Ovary (tissue), 9 donors: ENCODE data around the gene TNIK. TPM values are rescaled to one million over a fixed set of nuclear protein-coding genes. Genes with fewer than 3 reads are reported as not detected.

Source experiments
- DNase-seq, 5 donors: peaks; one replicate each; pipeline ENCODE4 v3.0.0-alpha.2; 2019 to 2020
- H3K27ac ChIP-seq, 2 donors: fragments of 200-600 bp; one replicate each; pipeline versions ENCODE4 v1.5.1 to v1.8.0; 2019 to 2022
- H3K27me3 ChIP-seq: fragments of 200-600 bp; one replicate; pipeline ENCODE4 v1.8.0; 2022
- H3K36me3 ChIP-seq: fragments of 200-600 bp; sonication (generic); one replicate; pipeline ENCODE4 v1.5.1; 2019
- H3K4me1 ChIP-seq: one replicate; pipeline ENCODE4 v1.8.1; 2013; ENCODE audit warnings: mild to moderate bottlenecking, moderate library complexity; ENCODE audit not compliant: insufficient read depth
- H3K4me3 ChIP-seq: fragments of 200-600 bp; sonication (generic); one replicate; pipeline ENCODE4 v1.5.1; 2017
- H3K9me3 ChIP-seq, 2 donors: fragments of 200-600 bp in 1 of 2; sonication (generic) in 1 of 2; one replicate each; pipeline versions ENCODE4 v1.5.1 to v1.8.1; 2013 to 2019; ENCODE audit warnings: mild to moderate bottlenecking in 1 of 2, moderate library complexity in 1 of 2
- EP300 ChIP-seq: sonication (generic); formaldehyde crosslinking; IDR thresholded peaks from one replicate; pipeline ENCODE4 v1.6.1; 2017; ENCODE audit warnings: antibody characterized with exemption
- POLR2A ChIP-seq: fragments of 450-650 bp; IDR thresholded peaks from one replicate; pipeline ENCODE4 v1.6.1; 2017; ENCODE audit warnings: antibody characterized with exemption, mild to moderate bottlenecking, moderate library complexity
- WGBS, 3 donors: extraction: QIAGEN DNeasy Blood & Tissue Kit in 1 of 3; methylation state at CpG; one replicate each; pipeline versions ENCODE4 v1.1.5 to v1.1.7; 2013 to 2017; 5-methylcytosine and 5-hydroxymethylcytosine counted together
- intact Hi-C, 4 donors: fragments of 100-400 bp; cut with DNase I; formaldehyde crosslinking; loops; one replicate each; pipeline versions ENCODE4 v1.11.0 to v1.15.1; 2022 to 2023
- polyA plus RNA-seq, 2 donors: library from polyadenylated mRNA; stranded (reverse); fragments of 200-250 nt in 1 of 2; fragments of 350-450 nt in 1 of 2; fragmentation: Illumina TruSeq in 1 of 2; extraction: RNeasy Lipid Tissue Mini Kit (QIAGEN cat#74804) in 1 of 2; gene quantifications; one replicate each; pipeline ENCODE4 v1.2.3, GENCODE V29; 2013 to 2014
- total RNA-seq, 7 donors: library from RNA; depleted of rRNA in 2 of 7; stranded (reverse); fragments of >200 nt in 2 of 7; fragmentation: NEBNext Ultra II Directional in 3 of 7; extraction: Animal tissue kit (Norgen Biotek cat#: 25700) in 3 of 7; gene quantifications; one replicate each; pipeline versions ENCODE4 v1.1.0 to v1.2.4, GENCODE V29; 2016 to 2023
- TF ChIP-seq, protein P1 (sequence below), 3 donors: fragments of 450-650 bp in 2 of 3; fragments of 200-600 bp in 1 of 3; IDR thresholded peaks; one replicate each; pipeline versions ENCODE4 v1.5.1 to v1.8.0; 2016 to 2022; ENCODE audit warnings: antibody characterized with exemption in 3 of 3, mild to moderate bottlenecking in 1 of 3
- donor health status: DM: no; HTN: no; CAD: no; lungs with moderate emphysema.
- donor health status: DM: no; HTN: no; CAD: no.
- donor health status: Bipolar disorder and iron deficiency.
- donor health status: DM: yes; HTN: yes; CAD: no.
- donor health status: DM: no; HTN: no; CAD: no.
- donor health status: DM: yes; HTN: yes; CAD: no.

TNIK gene
- total and polyA plus RNA-seq, 9 donors = 1.1 to 9.5 (median 4.5) TPM

DNA sequence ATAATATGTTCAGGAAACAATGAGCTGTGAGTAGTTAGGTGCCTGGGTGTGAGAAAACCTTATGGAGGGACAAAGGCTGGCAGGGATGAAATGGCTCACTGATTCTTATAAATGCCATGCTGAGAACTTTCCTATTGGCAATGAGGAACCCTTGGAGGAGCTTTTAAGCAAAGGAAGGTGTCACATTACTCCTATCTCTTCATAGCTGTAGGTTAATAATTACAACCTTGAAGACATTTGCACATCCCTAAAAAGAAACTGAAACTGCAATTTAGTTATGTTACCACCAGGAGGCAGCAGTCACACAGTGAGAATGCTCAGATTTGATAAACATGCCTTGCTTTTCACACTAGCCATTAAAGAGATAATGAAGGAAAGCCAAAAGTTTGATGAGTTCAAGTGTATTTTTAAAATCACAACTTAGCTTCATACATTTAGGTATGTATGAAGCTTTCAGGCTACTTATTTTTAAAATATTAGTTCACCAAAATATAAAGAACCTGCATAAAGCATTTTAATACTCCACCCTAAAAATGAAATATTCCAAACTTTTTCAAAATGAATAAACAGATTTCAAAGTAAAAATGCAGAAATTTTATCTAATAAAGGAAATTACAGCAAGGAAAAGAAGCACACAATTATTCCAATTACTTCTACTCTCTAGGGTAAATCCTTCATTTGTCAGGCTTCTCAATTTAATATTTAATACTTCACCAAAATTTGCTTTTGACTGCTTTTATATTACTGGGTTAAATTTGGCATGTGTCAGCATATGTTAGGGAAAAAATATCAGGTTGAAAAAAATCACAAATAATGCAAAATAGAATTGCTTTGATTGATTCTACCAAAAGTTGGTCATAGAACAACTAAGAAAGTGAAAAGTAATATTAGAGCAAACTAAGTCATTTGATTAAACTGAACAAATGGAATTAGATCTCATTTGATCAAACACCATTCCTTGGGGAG lies 296.8 kb downstream of the TNIK start:
- no peaks in the 10 kb centered on the region for H3K27me3 ChIP-seq
- TF ChIP-seq POLR2A (no peak), EP300 (no peak)
- TF ChIP-seq, protein P1, sequence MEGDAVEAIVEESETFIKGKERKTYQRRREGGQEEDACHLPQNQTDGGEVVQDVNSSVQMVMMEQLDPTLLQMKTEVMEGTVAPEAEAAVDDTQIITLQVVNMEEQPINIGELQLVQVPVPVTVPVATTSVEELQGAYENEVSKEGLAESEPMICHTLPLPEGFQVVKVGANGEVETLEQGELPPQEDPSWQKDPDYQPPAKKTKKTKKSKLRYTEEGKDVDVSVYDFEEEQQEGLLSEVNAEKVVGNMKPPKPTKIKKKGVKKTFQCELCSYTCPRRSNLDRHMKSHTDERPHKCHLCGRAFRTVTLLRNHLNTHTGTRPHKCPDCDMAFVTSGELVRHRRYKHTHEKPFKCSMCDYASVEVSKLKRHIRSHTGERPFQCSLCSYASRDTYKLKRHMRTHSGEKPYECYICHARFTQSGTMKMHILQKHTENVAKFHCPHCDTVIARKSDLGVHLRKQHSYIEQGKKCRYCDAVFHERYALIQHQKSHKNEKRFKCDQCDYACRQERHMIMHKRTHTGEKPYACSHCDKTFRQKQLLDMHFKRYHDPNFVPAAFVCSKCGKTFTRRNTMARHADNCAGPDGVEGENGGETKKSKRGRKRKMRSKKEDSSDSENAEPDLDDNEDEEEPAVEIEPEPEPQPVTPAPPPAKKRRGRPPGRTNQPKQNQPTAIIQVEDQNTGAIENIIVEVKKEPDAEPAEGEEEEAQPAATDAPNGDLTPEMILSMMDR (IDR thresholded peaks at IDR 0.05) = no peak

DNA sequence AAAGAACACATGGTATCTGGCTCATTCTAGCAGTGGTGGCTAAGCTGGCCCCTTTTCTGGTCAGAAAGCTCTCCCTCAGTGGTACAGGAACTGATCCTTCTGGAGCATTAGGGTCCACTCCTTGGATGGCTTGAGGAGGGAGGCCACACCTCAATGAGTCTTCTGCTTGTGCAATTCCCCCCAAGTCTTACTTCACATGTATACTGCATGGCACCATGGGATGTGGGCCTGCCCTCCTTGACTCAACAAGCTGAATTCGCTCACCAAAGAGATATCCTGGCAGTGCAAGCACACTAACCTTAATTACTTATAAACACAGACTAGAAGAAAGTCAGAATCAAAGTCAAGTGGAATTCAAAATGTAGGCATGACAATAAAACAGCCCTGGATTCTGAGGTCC lies 299.9 kb downstream of the TNIK start:
- WGBS, 3 donors = 86 to 94% (median 86%) methylated on average over 1 of the region's 1 CpG
- Histone ChIP-seq H3K4me1 (no peaks in the 10 kb centered on the region), H3K27me3 (no peaks in the 10 kb centered on the region), H3K9me3 (no peaks in the 10 kb centered on the region), H3K27ac (no peak overlapping the region), H3K36me3 (no peaks in the 10 kb centered on the region), H3K4me3 (no peak overlapping the region)
- no peak for DNase-seq
- TF ChIP-seq EP300 (no peak), POLR2A (no peak)
- intact Hi-C loops = no loop called here

More for the DNA sequence above, 296.8 kb downstream of the TNIK start:
- H3K36me3 ChIP-seq = no peaks in the 10 kb centered on the region
- H3K27ac ChIP-seq = no peak overlapping the region
- no peaks in the 10 kb centered on the region for H3K9me3 ChIP-seq
- H3K4me3 ChIP-seq = no peak overlapping the region
- H3K4me1 ChIP-seq = no peaks in the 10 kb centered on the region
- no peak for DNase-seq
- intact Hi-C loops = no loop called here

DNA sequence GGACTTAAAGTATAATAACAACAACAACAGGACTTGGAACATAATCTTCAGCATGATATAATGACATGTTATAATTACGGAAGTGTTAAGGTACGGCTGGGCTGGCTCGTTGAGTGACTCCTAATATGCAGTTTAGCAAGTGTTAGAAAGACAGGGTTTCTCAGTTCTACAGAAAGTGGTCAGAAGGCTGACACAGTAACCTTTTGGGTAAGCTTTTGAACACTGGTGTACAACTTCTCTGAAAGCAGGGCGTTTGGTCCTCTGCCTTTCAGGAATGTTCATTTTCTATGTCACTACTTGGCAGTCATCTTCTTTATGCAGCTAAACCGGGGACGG lies 300.4 kb downstream of the TNIK start:
- Histone ChIP-seq H3K27me3 (no peaks in the 10 kb centered on the region), H3K4me1 (no peaks in the 10 kb centered on the region), H3K4me3 (no peak overlapping the region), H3K27ac (no peak overlapping the region), H3K36me3 (no peaks in the 10 kb centered on the region), H3K9me3 (no peaks in the 10 kb centered on the region)
- intact Hi-C loops = no loop called here
- no peak for TF ChIP-seq POLR2A
- TF ChIP-seq, protein P1 (IDR thresholded peaks at IDR 0.05) = no peak
- no peak for TF ChIP-seq EP300
- WGBS, 3 donors = 83 to 91% (median 89%) methylated on average over 6 of the region's 6 CpGs
- no peak for DNase-seq

DNA sequence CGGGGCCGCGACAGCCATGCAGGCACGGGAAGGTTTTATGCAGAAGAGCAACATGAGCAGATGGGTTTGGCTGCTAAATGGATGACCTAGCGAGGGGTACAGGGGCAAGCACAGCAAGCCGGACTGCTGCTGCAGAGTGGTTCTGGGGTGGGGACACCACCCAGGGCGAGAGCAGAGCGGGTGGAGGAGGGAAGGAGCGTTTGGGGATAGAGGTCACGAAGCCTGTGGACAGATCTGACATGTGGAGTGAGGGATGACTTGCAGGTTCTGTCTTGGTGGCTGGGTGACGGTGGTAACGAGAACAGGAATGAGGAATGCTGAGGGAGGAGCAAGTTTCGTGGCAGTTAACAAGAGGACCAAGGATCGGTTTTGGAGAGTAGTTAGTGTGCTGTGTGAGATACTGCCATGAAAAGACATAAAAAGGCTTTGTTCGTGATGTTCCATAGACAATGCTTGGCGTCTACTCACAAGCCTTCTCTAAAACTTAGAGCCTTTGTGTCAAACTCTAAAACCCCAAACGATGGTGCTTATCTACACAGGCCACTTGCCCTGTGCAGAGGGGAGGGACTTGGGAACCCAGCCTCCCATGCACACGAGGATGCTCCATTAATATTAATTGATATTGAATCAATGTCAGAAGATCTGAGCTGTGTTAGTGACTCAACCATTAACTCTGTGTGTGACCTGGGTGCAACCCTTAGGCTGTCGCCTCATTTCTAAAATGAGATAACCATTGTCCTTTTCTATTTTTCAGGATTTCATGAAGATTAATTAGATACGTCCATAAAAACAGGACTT lies 301.0 kb downstream of the TNIK start:
- no peak for DNase-seq
- TF ChIP-seq EP300 (no peak), POLR2A (no peak)
- TF ChIP-seq, protein P1 (IDR thresholded peaks at IDR 0.05) = no peak
- no peaks in the 10 kb centered on the region for H3K9me3 ChIP-seq
- H3K4me1 ChIP-seq = no peaks in the 10 kb centered on the region
- H3K27me3 ChIP-seq = no peaks in the 10 kb centered on the region
- H3K36me3 ChIP-seq = no peaks in the 10 kb centered on the region
- H3K4me3 ChIP-seq = no peak overlapping the region
- intact Hi-C loops = no loop called here
- WGBS, 3 donors = 88 to 90% (median 90%) methylated on average over 20 of the region's 20 CpGs
- no peak overlapping the region for H3K27ac ChIP-seq
